H1 (cell line): ENCODE data around the gene SF3B6. TPM values are rescaled to one million over a fixed set of nuclear protein-coding genes. Genes with fewer than 3 reads are reported as not detected.

Source experiments
- CTCF ChIA-PET: fragments of 300-600 bp; sonication (Branson Sonifier 250); formaldehyde crosslinking; loops from one replicate; lab custom pipeline; 2021; ENCODE audit not compliant: partially characterized antibody; lab: Charles Lee
- POLR2A ChIA-PET: fragments of 300-600 bp; sonication (Branson Sonifier 250); formaldehyde crosslinking; loops from one replicate; lab custom pipeline; 2021; ENCODE audit warnings: inconsistent platforms; ENCODE audit not compliant: partially characterized antibody; lab: Charles Lee
- DNase-seq, 2 experiments: peaks; one replicate each; pipeline versions ENCODE4 v3.0.0 to v3.0.0-alpha.2; 2010 to 2022; ENCODE audit warnings: low spot score in 2 of 2, low read depth in 1 of 2, mixed read lengths in 1 of 2
- FAIRE-seq: peaks from 2 replicates; lab custom pipeline; 2011; peaks lifted over from hg19 to GRCh38; lab: Jason Lieb, UNC
- H2AFZ ChIP-seq: 2 replicates; pipeline ENCODE4 v1.8.1; 2012; ENCODE audit warnings: low read length, inconsistent platforms
- H2AK5ac ChIP-seq: 2 replicates; pipeline ENCODE4 v1.6.1; 2013; ENCODE audit warnings: low read depth, low read length
- H2BK120ac ChIP-seq: replicated peaks from 2 replicates; pipeline ENCODE3; 2013; ENCODE audit warnings: low read depth, low read length, inconsistent platforms
- H2BK12ac ChIP-seq: 2 replicates; pipeline ENCODE4 v1.6.1; 2013; ENCODE audit warnings: low read depth, low read length
- H2BK15ac ChIP-seq: 2 replicates; pipeline ENCODE4 v1.6.1; 2013; ENCODE audit warnings: low read length
- H2BK20ac ChIP-seq: 2 replicates; pipeline ENCODE4 v1.6.1; 2013; ENCODE audit warnings: low read length
- H2BK5ac ChIP-seq: 2 replicates; pipeline ENCODE4 v1.6.1; 2013; ENCODE audit warnings: low read depth, low read length
- H3K14ac ChIP-seq: 2 replicates; pipeline ENCODE4 v1.6.1; 2013; ENCODE audit warnings: inconsistent platforms; ENCODE audit not compliant: insufficient read length
- H3K18ac ChIP-seq: 2 replicates; pipeline ENCODE4 v1.6.1; 2013; ENCODE audit warnings: low read length; ENCODE audit errors: extremely low read depth
- H3K23ac ChIP-seq: 2 replicates; pipeline ENCODE4 v1.6.1; 2013; ENCODE audit warnings: inconsistent platforms; ENCODE audit not compliant: insufficient read length
- H3K23me2 ChIP-seq: 2 replicates; pipeline ENCODE4 v1.6.1; 2013; ENCODE audit warnings: low read depth, low read length
- H3K27ac ChIP-seq: 2 replicates; pipeline ENCODE4 v1.6.1; 2011; ENCODE audit warnings: low read depth, low read length, inconsistent platforms
- H3K27me3 ChIP-seq, 4 experiments: replicated peaks in 1 of 4; 1 replicate in 1 of 4; 2 replicates in 3 of 4; pipeline versions ENCODE4 v1.6.1 to v1.8.1; 2011 to 2013; ENCODE audit warnings: low read length in 3 of 4, mild to moderate bottlenecking in 3 of 4, inconsistent platforms in 2 of 4, mixed read lengths in 2 of 4, moderate library complexity in 1 of 4; ENCODE audit not compliant: control insufficient read depth in 3 of 4, insufficient read depth in 3 of 4; ENCODE audit errors: extremely low read depth in 1 of 4
- H3K36me3 ChIP-seq, 4 experiments: 2 replicates each; pipeline versions ENCODE4 v1.6.1 to v1.8.1; 2011 to 2013; ENCODE audit warnings: mild to moderate bottlenecking in 4 of 4, low read length in 3 of 4, moderate library complexity in 2 of 4, control low read depth in 1 of 4, inconsistent platforms in 1 of 4; ENCODE audit not compliant: insufficient read depth in 4 of 4, control insufficient read depth in 2 of 4
- H3K4ac ChIP-seq: replicated peaks from 2 replicates; pipeline ENCODE3; 2013; ENCODE audit warnings: low read length, low read depth, mixed read lengths, inconsistent platforms; ENCODE audit not compliant: insufficient read length
- H3K4me1 ChIP-seq, 4 experiments: replicated peaks in 1 of 4; 1 replicate in 1 of 4; 2 replicates in 3 of 4; pipeline versions ENCODE4 v1.6.1 to v1.8.1; 2011 to 2013; ENCODE audit warnings: low read length in 3 of 4, inconsistent platforms in 2 of 4, mixed read lengths in 1 of 4; ENCODE audit not compliant: insufficient read depth in 4 of 4, control insufficient read depth in 3 of 4
- H3K4me2 ChIP-seq, 2 experiments: 2 replicates each; pipeline versions ENCODE4 v1.6.1 to v1.8.1; 2011 to 2013; ENCODE audit warnings: low read depth in 2 of 2, low read length in 2 of 2, control low read depth in 1 of 2, inconsistent platforms in 1 of 2, mild to moderate bottlenecking in 1 of 2; ENCODE audit not compliant: insufficient read depth in 1 of 2
- H3K4me3 ChIP-seq, 4 experiments: fragments of 200-600, 300-600 bp in 1 of 4; sonication (generic), shearing (Covaris generic), sonication (Bioruptor Twin) in 1 of 4; 2 replicates each; pipeline versions ENCODE4 v1.5.1 to v1.8.1; 2011 to 2016; ENCODE audit warnings: low read length in 4 of 4, low read depth in 3 of 4, control low read depth in 2 of 4, inconsistent platforms in 2 of 4, mild to moderate bottlenecking in 2 of 4, mixed read lengths in 1 of 4, moderate library complexity in 1 of 4; ENCODE audit not compliant: insufficient read depth in 2 of 4; ENCODE audit errors: extremely low read depth in 1 of 4
- H3K56ac ChIP-seq: replicated peaks from 2 replicates; pipeline ENCODE3; 2013; ENCODE audit warnings: low read depth, mild to moderate bottlenecking, mixed read lengths, low read length, inconsistent platforms; ENCODE audit not compliant: insufficient read length
- H3K79me1 ChIP-seq: 2 replicates; pipeline ENCODE4 v1.6.1; 2013; ENCODE audit warnings: low read depth, low read length, control low read depth
- H3K79me2 ChIP-seq, 2 experiments: 2 replicates each; pipeline versions ENCODE4 v1.6.1 to v1.8.1; 2012 to 2013; ENCODE audit warnings: low read length in 2 of 2, mild to moderate bottlenecking in 2 of 2, inconsistent platforms in 1 of 2; ENCODE audit not compliant: insufficient read depth in 2 of 2, control insufficient read depth in 1 of 2
- H3K9ac ChIP-seq, 4 experiments: replicated peaks in 1 of 4; 1 replicate in 1 of 4; 2 replicates in 3 of 4; pipeline versions ENCODE4 v1.6.1 to v1.8.1; 2011 to 2013; ENCODE audit warnings: low read depth in 3 of 4, low read length in 3 of 4, control low read depth in 2 of 4, mild to moderate bottlenecking in 2 of 4, moderate library complexity in 2 of 4, inconsistent platforms in 1 of 4; ENCODE audit errors: extremely low read depth in 1 of 4
- H3K9me3 ChIP-seq, 2 experiments: 2 replicates each; pipeline versions ENCODE4 v1.6.1 to v1.8.1; 2012 to 2013; ENCODE audit warnings: mild to moderate bottlenecking in 2 of 2, moderate library complexity in 2 of 2, control low read depth in 1 of 2, inconsistent platforms in 1 of 2, low read depth in 1 of 2, low read length in 1 of 2, mixed read lengths in 1 of 2; ENCODE audit not compliant: insufficient read depth in 2 of 2
- H4K20me1 ChIP-seq, 2 experiments: replicated peaks in 1 of 2; 2 replicates each; pipeline versions ENCODE3 to v1.8.1; 2011 to 2013; ENCODE audit warnings: inconsistent platforms in 2 of 2, low read length in 2 of 2, mild to moderate bottlenecking in 1 of 2; ENCODE audit not compliant: insufficient read depth in 2 of 2, control insufficient read depth in 1 of 2
- H4K5ac ChIP-seq: 2 replicates; pipeline ENCODE4 v1.6.1; 2013; ENCODE audit warnings: low read length, low read depth, mixed read lengths, inconsistent platforms; ENCODE audit not compliant: insufficient read length
- H4K8ac ChIP-seq: 2 replicates; pipeline ENCODE4 v1.8.0; 2013; ENCODE audit warnings: mild to moderate bottlenecking, moderate library complexity, low read length, inconsistent platforms; ENCODE audit not compliant: insufficient read depth; ENCODE audit errors: extremely low read depth
- H4K91ac ChIP-seq: replicated peaks from 2 replicates; pipeline ENCODE3; 2013; ENCODE audit warnings: low read length, mixed read lengths, inconsistent platforms; ENCODE audit not compliant: insufficient read length
- CTBP2 ChIP-seq: IDR thresholded peaks from 2 replicates; pipeline ENCODE4 v1.7.0; 2011; ENCODE audit warnings: borderline replicate concordance, mild to moderate bottlenecking, moderate library complexity, mixed read lengths, low read length; ENCODE audit not compliant: insufficient read depth, insufficient read length
- SP1 ChIP-seq: IDR thresholded peaks from 2 replicates; pipeline ENCODE4 v1.6.1; 2011; ENCODE audit warnings: low read depth, low read length
- WGBS, 2 experiments: shearing (Covaris generic) in 1 of 2; methylation state at CpG; one replicate each; pipeline versions ENCODE4 v1.1.6 to v1.1.7; 2013 to 2015; ENCODE audit warnings: low lambda C conversion rate in 2 of 2, mixed read lengths in 2 of 2, inconsistent platforms in 1 of 2, low coverage in 1 of 2, missing lambda C conversion rate in 1 of 2; ENCODE audit not compliant: insufficient replicate concordance in 2 of 2, insufficient coverage in 1 of 2, insufficient read length in 1 of 2; ENCODE audit errors: extremely low coverage in 1 of 2, missing lambda C conversion rate in 1 of 2; 5-methylcytosine and 5-hydroxymethylcytosine counted together
- polyA plus RNA-seq, 7 experiments: library from polyadenylated mRNA; depleted of rRNA in 3 of 7; stranded (reverse) in 5 of 7; unstranded in 2 of 7; fragments of >200 nt in 5 of 7; fragments of 200-250 nt in 2 of 7; gene quantifications; 1 replicate in 5 of 7; 2 replicates in 1 of 7; 4 replicates in 1 of 7; pipeline versions ENCODE4 v1.2.1 to v1.2.3, GENCODE V29; 2011 to 2013; ENCODE audit warnings: missing spikeins in 2 of 7, mixed read lengths in 2 of 7
- total RNA-seq: library from RNA; stranded (reverse); fragmentation: NEBNext Ultra II Directional; extraction: Animal tissue kit (Norgen Biotek cat#: 25700); gene quantifications from 2 replicates; pipeline ENCODE4 v1.2.1, GENCODE V29; 2021

The SF3B6 gene
- total and polyA plus RNA-seq, 2 of the 8 experiments (the other 6 are each of a cell fraction or from before 2014, with no cell fraction given), result 126 to 155 TPM

- H3K27ac ChIP-seq, result peak overlapping the region; percentile 82; the same call in 1 of the 2 replicates
- no peak overlapping the region for H2BK120ac ChIP-seq
- no peak overlapping the region for H2BK15ac ChIP-seq
- H4K91ac ChIP-seq, result no peak overlapping the region
- H3K14ac ChIP-seq, result no peak overlapping the region
- H2AFZ ChIP-seq, result no peak overlapping the region
- DNase-seq, result no peak
- H4K8ac ChIP-seq, result no peak overlapping the region
- TF ChIP-seq SP1 (peak; percentile 28; the same call in 1 of the 2 replicates), CTBP2 (no peak)
- no peak overlapping the region for H3K23ac ChIP-seq
- H3K4me1 ChIP-seq, result peaks cover 12 to 28% (median 20%) of the 10 kb centered on the region in 4 experiments
- no peak overlapping the region for H2AK5ac ChIP-seq
- peak overlapping the region in 2 of 4 experiments; percentile 5 to 44; a peak in 2 of 8 replicates for H3K4me3 ChIP-seq
- peak overlapping the region; percentile 39; the same call in 1 of the 2 replicates for H3K18ac ChIP-seq
- CTCF ChIA-PET, result interaction anchor here (0.6 to 2.2 kb wide), 11 partner anchors 10 to 353 kb away, joined by 3 to 18 read pairs (median 3); partner anchors contain the start of genes MFSD2B and TP53I3
- peaks cover 6% of the 10 kb centered on the region; the same call in 1 of the 2 replicates for H3K79me1 ChIP-seq
- peak overlapping the region; percentile 32; the same call in 1 of the 2 replicates for H2BK12ac ChIP-seq
- H4K20me1 ChIP-seq, result no peaks in the 10 kb centered on the region
- no peaks in the 10 kb centered on the region for H3K23me2 ChIP-seq
- no peaks in the 10 kb centered on the region for H3K9me3 ChIP-seq
- no peak overlapping the region for H3K9ac ChIP-seq
- no peak overlapping the region for H3K56ac ChIP-seq
- POLR2A ChIA-PET, result interaction anchor here (0.6 to 3.4 kb wide), 15 partner anchors 11 to 1287 kb away, joined by 3 to 18 read pairs (median 5); partner anchors contain the start of genes MFSD2B, SF3B6, TP53I3 and UBXN2A
- peaks cover 16 to 40% (median 20%) of the 10 kb centered on the region in 4 experiments; a peak in 7 of 8 replicates for H3K36me3 ChIP-seq
- 13% methylated on average over 2 of the region's 2 CpGs; no CpG with 5 or more reads in 1 of the 2 experiments for WGBS, 2 experiments
- peak overlapping the region; percentile 44 to 57 for H3K4me2 ChIP-seq
- H4K5ac ChIP-seq, result peak overlapping the region; percentile 91
- H3K27me3 ChIP-seq, result no peaks in the 10 kb centered on the region
- peak overlapping the region; percentile 64; the same call in 1 of the 2 replicates for H2BK5ac ChIP-seq
- H2BK20ac ChIP-seq, result no peak overlapping the region
- peaks cover 0 to 8% of the 10 kb centered on the region in 2 experiments; a peak in 1 of 4 replicates for H3K79me2 ChIP-seq
- peak; percentile 80 for FAIRE-seq
- H3K4ac ChIP-seq, result no peak overlapping the region
Measured at GRCh38 chr2:24026233-24026632, 49.9 kb downstream of the SF3B6 start.
